Measurements from ENCODE around the gene PDPK1.
"Not testable (repeated sequence)": the region's sequence is repeated elsewhere in the genome, so short reads cannot be mapped to it uniquely, and the experiment has no call there.

Gene PDPK1

GRCh38 chr16:2526135-2526534 lies 11.7 kb upstream of the PDPK1 start:
- no peak for DNase-seq

- DNase-seq, result no peak
These were observed 10.6 kb upstream of the PDPK1 start for GRCh38 chr16:2527071-2527783.

GRCh38 chr16:2527784-2528100 lies 10.1 kb upstream of the PDPK1 start:
- DNase-seq, result no peak

GRCh38 chr16:2528161-2529060 lies 9.4 kb upstream of the PDPK1 start:
- no peak for DNase-seq

GRCh38 chr16:2529061-2529931 lies 8.5 kb upstream of the PDPK1 start:
- no peak for DNase-seq

GRCh38 chr16:2529961-2530628 lies 7.7 kb upstream of the PDPK1 start:
- no peak for DNase-seq

GRCh38 chr16:2530629-2531318 lies 7.0 kb upstream of the PDPK1 start:
- no peak for DNase-seq

GRCh38 chr16:2531371-2531695 lies 6.5 kb upstream of the PDPK1 start, which contains the start of gene CEMP1:
TSS of gene CEMP1 (minus strand) at chr16:2531408. CDS start at chr16:2531073, 335 bp downstream.
- no peak for DNase-seq

- DNase-seq, result peak; percentile 78
These were observed 5.9 kb upstream of the PDPK1 start for GRCh38 chr16:2531696-2532493.

- no peak for DNase-seq
These were observed 5.2 kb upstream of the PDPK1 start for GRCh38 chr16:2532494-2533141.

GRCh38 chr16:2533142-2533755 lies 4.6 kb upstream of the PDPK1 start:
- not testable (repeated sequence) for DNase-seq

GRCh38 chr16:2533912-2534311 lies 3.9 kb upstream of the PDPK1 start:
- no peak for DNase-seq

- DNase-seq, result not testable (repeated sequence)
These were observed 3.5 kb upstream of the PDPK1 start for GRCh38 chr16:2534335-2534734.

GRCh38 chr16:2535625-2536013 lies 2.2 kb upstream of the PDPK1 start:
- no peak for DNase-seq

- DNase-seq, result not testable (repeated sequence)
These were observed 1.5 kb downstream of the PDPK1 start for GRCh38 chr16:2539192-2539844.

- not testable (repeated sequence) for DNase-seq
These were observed 2.1 kb downstream of the PDPK1 start for GRCh38 chr16:2539845-2540458.

GRCh38 chr16:2540912-2541311 lies 3.1 kb downstream of the PDPK1 start:
- not testable (repeated sequence) for DNase-seq

GRCh38 chr16:2541409-2541808 lies 3.6 kb downstream of the PDPK1 start:
- DNase-seq, result not testable (repeated sequence)

- DNase-seq, result not testable (repeated sequence)
These were observed 6.0 kb downstream of the PDPK1 start for GRCh38 chr16:2543771-2544170.

All from NCI-H524 treated with DMSO at 0.1 percent for 48 hours (cell line).